IMR-90 (cell line): Measurements from ENCODE around the gene RXRG. TPM values are rescaled to one million over a fixed set of nuclear protein-coding genes. Genes with fewer than 3 reads are reported as not detected.

Source experiments
- ATAC-seq: fragments of 200-7000 bp; cut with Tn5 transposase; 2 replicates; pipeline ENCODE4 v1.9.1; 2020; ENCODE audit warnings: low read depth, mild to moderate bottlenecking, moderate library complexity
- BruUV-seq: library from RNA; stranded (reverse); fragments of 400-500 nt; replicated peaks from 2 replicates; lab custom pipeline; 2021; lab: Mats Ljungman, UMichigan
- CTCF ChIA-PET: fragments of 300-600 bp; formaldehyde crosslinking; extraction: SDS; loops from one replicate; lab custom pipeline; 2021; ENCODE audit warnings: antibody characterized with exemption; lab: Yijun Ruan, JAX
- POLR2A ChIA-PET: fragments of 300-600 bp; sonication (Branson Sonifier 250); formaldehyde crosslinking; loops from one replicate; lab custom pipeline; 2022; ENCODE audit warnings: antibody characterized with exemption; ENCODE audit not compliant: unreplicated experiment; lab: Charles Lee
- DNase-seq: peaks from one replicate; pipeline ENCODE4 v3.0.0; 2013
- H2AFZ ChIP-seq: replicated peaks from 2 replicates; pipeline ENCODE3; 2013; ENCODE audit warnings: low read length, mild to moderate bottlenecking; ENCODE audit not compliant: poor library complexity
- H2AK5ac ChIP-seq: 2 replicates; pipeline ENCODE4 v1.6.1; 2013; ENCODE audit warnings: low read depth, low read length, inconsistent platforms
- H2AK9ac ChIP-seq: replicated peaks from 2 replicates; pipeline ENCODE3; 2013; ENCODE audit warnings: mild to moderate bottlenecking, low read depth, low read length, moderate library complexity; ENCODE audit not compliant: poor library complexity
- H2BK120ac ChIP-seq: 2 replicates; pipeline ENCODE4 v1.6.1; 2013; ENCODE audit warnings: low read depth, low read length, inconsistent platforms
- H2BK15ac ChIP-seq: 3 replicates; pipeline ENCODE4 v1.6.1; 2013; ENCODE audit warnings: low read depth, low read length, inconsistent platforms
- H2BK20ac ChIP-seq: 2 replicates; pipeline ENCODE4 v1.6.1; 2013; ENCODE audit warnings: low read depth, mild to moderate bottlenecking, inconsistent platforms, low read length, moderate library complexity
- H2BK5ac ChIP-seq: 2 replicates; pipeline ENCODE4 v1.6.1; 2013; ENCODE audit warnings: mild to moderate bottlenecking, low read depth, low read length, inconsistent platforms; ENCODE audit not compliant: poor library complexity, severe bottlenecking
- H3K14ac ChIP-seq: replicated peaks from 2 replicates; pipeline ENCODE4 v1.6.1; 2013; ENCODE audit warnings: low read depth, low read length, inconsistent platforms
- H3K18ac ChIP-seq: 2 replicates; pipeline ENCODE4 v1.6.1; 2013; ENCODE audit warnings: low read depth, low read length, control low read depth
- H3K23ac ChIP-seq: 2 replicates; pipeline ENCODE4 v1.6.1; 2013; ENCODE audit warnings: low read depth, low read length, inconsistent platforms
- H3K27ac ChIP-seq: 2 replicates; pipeline ENCODE4 v1.5.1; 2013; ENCODE audit warnings: mild to moderate bottlenecking, control low read depth, low read length; ENCODE audit not compliant: insufficient read depth
- H3K27me3 ChIP-seq: 2 replicates; pipeline ENCODE4 v1.6.1; 2013; ENCODE audit warnings: low read length; ENCODE audit not compliant: control insufficient read depth, insufficient read depth
- H3K36me3 ChIP-seq: 2 replicates; pipeline ENCODE4 v1.6.1; 2013; ENCODE audit warnings: low read length, mixed read lengths; ENCODE audit not compliant: control insufficient read depth, insufficient read depth
- H3K4ac ChIP-seq: 2 replicates; pipeline ENCODE4 v1.6.1; 2013; ENCODE audit warnings: low read depth, low read length, inconsistent platforms
- H3K4me1 ChIP-seq: 2 replicates; pipeline ENCODE4 v1.6.1; 2013; ENCODE audit warnings: low read length, mixed read lengths; ENCODE audit not compliant: control insufficient read depth, insufficient read depth
- H3K4me2 ChIP-seq: 2 replicates; pipeline ENCODE4 v1.6.1; 2013; ENCODE audit warnings: low read depth, mild to moderate bottlenecking, control low read depth, low read length, moderate library complexity
- H3K4me3 ChIP-seq: 2 replicates; pipeline ENCODE4 v1.5.1; 2013; ENCODE audit warnings: low read depth, mild to moderate bottlenecking, control low read depth, low read length, moderate library complexity; ENCODE audit not compliant: insufficient read depth
- H3K56ac ChIP-seq: 2 replicates; pipeline ENCODE4 v1.6.1; 2013; ENCODE audit warnings: low read length, inconsistent platforms; ENCODE audit not compliant: insufficient read depth; ENCODE audit errors: extremely low read depth
- H3K79me1 ChIP-seq, 2 experiments: 2 replicates each; pipeline ENCODE4 v1.6.1; 2013; ENCODE audit warnings: low read length in 2 of 2, inconsistent platforms in 1 of 2, low read depth in 1 of 2
- H3K9ac ChIP-seq: 2 replicates; pipeline ENCODE4 v1.6.1; 2013; ENCODE audit warnings: low read depth, low read length, control low read depth
- H3K9me1 ChIP-seq: 2 replicates; pipeline ENCODE4 v1.6.1; 2013; ENCODE audit warnings: low read length, inconsistent platforms; ENCODE audit not compliant: insufficient read depth
- H3K9me3 ChIP-seq: 2 replicates; pipeline ENCODE4 v1.6.1; 2013; ENCODE audit warnings: low read length; ENCODE audit not compliant: control insufficient read depth, insufficient read depth
- H4K20me1 ChIP-seq: 2 replicates; pipeline ENCODE4 v1.6.1; 2013; ENCODE audit warnings: low read length, inconsistent platforms; ENCODE audit not compliant: insufficient read depth
- H4K5ac ChIP-seq: 2 replicates; pipeline ENCODE4 v1.6.1; 2013; ENCODE audit warnings: mild to moderate bottlenecking, low read depth, low read length, control low read depth
- H4K8ac ChIP-seq, 2 experiments: 2 replicates each; pipeline ENCODE4 v1.6.1; 2013; ENCODE audit warnings: low read depth in 2 of 2, low read length in 2 of 2, control low read depth in 1 of 2, inconsistent platforms in 1 of 2
- H4K91ac ChIP-seq: 2 replicates; pipeline ENCODE4 v1.6.1; 2013; ENCODE audit warnings: low read depth, low read length, inconsistent platforms; ENCODE audit not compliant: insufficient read depth
- BHLHE40 ChIP-seq: fragments of 150-350 bp; IDR thresholded peaks from 2 replicates; pipeline ENCODE4 v1.6.1; 2016; ENCODE audit warnings: mild to moderate bottlenecking, low read depth, low read length
- CEBPB ChIP-seq: IDR thresholded peaks from 2 replicates; pipeline ENCODE4 v1.6.1; 2012; ENCODE audit warnings: low read depth, low read length, improper control_type of control experiment
- CHD1 ChIP-seq: IDR thresholded peaks from 2 replicates; pipeline ENCODE4 v1.6.1; 2012; ENCODE audit warnings: low read depth, low read length, improper control_type of control experiment
- ELK1 ChIP-seq: fragments of 150-350 bp; IDR thresholded peaks from 2 replicates; pipeline ENCODE4 v1.6.1; 2016; ENCODE audit warnings: low read depth, mild to moderate bottlenecking, low read length, moderate library complexity, borderline replicate concordance
- MAFK ChIP-seq: IDR thresholded peaks from 2 replicates; pipeline ENCODE4 v1.6.1; 2012; ENCODE audit warnings: low read depth, low read length, improper control_type of control experiment
- MAZ ChIP-seq: IDR thresholded peaks from 2 replicates; pipeline ENCODE4 v1.6.1; 2012; ENCODE audit warnings: low read depth, mild to moderate bottlenecking, low read length, improper control_type of control experiment, moderate library complexity, borderline replicate concordance
- MXI1 ChIP-seq: IDR thresholded peaks from 2 replicates; pipeline ENCODE4 v1.6.1; 2012; ENCODE audit warnings: low read depth, mild to moderate bottlenecking, low read length, moderate library complexity, borderline replicate concordance
- NFE2L2 ChIP-seq: fragments of 150-350 bp; IDR thresholded peaks from 2 replicates; pipeline ENCODE4 v1.6.1; 2016; ENCODE audit warnings: low read depth, mild to moderate bottlenecking, low read length
- POLR2A ChIP-seq: IDR thresholded peaks from 2 replicates; pipeline ENCODE4 v1.6.1; 2012; ENCODE audit warnings: mild to moderate bottlenecking, low read depth, low read length
- RAD21 ChIP-seq: IDR thresholded peaks from 2 replicates; pipeline ENCODE4 v1.6.1; 2012; ENCODE audit warnings: low read length, improper control_type of control experiment
- RCOR1 ChIP-seq: IDR thresholded peaks from 2 replicates; pipeline ENCODE4 v1.6.1; 2012; ENCODE audit warnings: mild to moderate bottlenecking, low read length, improper control_type of control experiment; ENCODE audit not compliant: insufficient replicate concordance
- RFX5 ChIP-seq: IDR thresholded peaks from 2 replicates; pipeline ENCODE4 v1.8.0; 2012; ENCODE audit warnings: low read depth, mild to moderate bottlenecking, low read length, moderate library complexity
- SMC3 ChIP-seq: fragments of 150-350 bp; IDR thresholded peaks from 2 replicates; pipeline ENCODE4 v1.6.1; 2016; ENCODE audit warnings: low read depth, mild to moderate bottlenecking, antibody characterized with exemption, low read length, moderate library complexity
- WGBS, 2 experiments: methylation state at CpG; one replicate each; pipeline versions ENCODE4 v1.1.5 to v1.1.7; 2013; ENCODE audit warnings: missing lambda C conversion rate in 2 of 2; ENCODE audit not compliant: insufficient read length in 1 of 2; ENCODE audit errors: extremely low coverage in 2 of 2; 5-methylcytosine and 5-hydroxymethylcytosine counted together
- dilution Hi-C: fragments of 300-500 bp; cut with HindIII; formaldehyde crosslinking; loops from one replicate; pipeline ENCODE4 v1.14.3; 2018; ENCODE audit warnings: low sequenced_read_pairs; ENCODE audit not compliant: unreplicated experiment
- in situ Hi-C: fragments of 300-500 bp; cut with MboI; formaldehyde crosslinking; loops from 3 replicates; pipeline ENCODE4 v1.14.3; 2019; ENCODE audit warnings: low sequenced_read_pairs, inconsistent platforms, mixed read lengths
- intact Hi-C: fragments of 100-400 bp; cut with micrococcal nuclease; formaldehyde crosslinking; loops from 2 replicates; pipeline ENCODE4 v1.10.0; 2022
- polyA plus RNA-seq, 3 experiments: library from polyadenylated mRNA; depleted of rRNA; stranded (reverse); fragments of >200 nt; gene quantifications; 2 replicates each; pipeline ENCODE4 v1.2.3, GENCODE V29; 2012; ENCODE audit warnings: low replicate concordance in 1 of 3
- total RNA-seq: library from RNA; depleted of rRNA; stranded (reverse); fragments of >200 nt; gene quantifications from 2 replicates; pipeline ENCODE4 v1.2.3, GENCODE V29; 2012
- TF ChIP-seq, protein P1 (sequence below): conservative IDR thresholded peaks from 2 replicates; pipeline ENCODE4 v1.5.1; 2012; ENCODE audit warnings: mild to moderate bottlenecking, low read depth, low read length, improper control_type of control experiment
- TF ChIP-seq, protein P2 (sequence below): fragments of 150-350 bp; IDR thresholded peaks from 2 replicates; pipeline ENCODE4 v1.6.1; 2017; ENCODE audit warnings: mild to moderate bottlenecking, antibody characterized with exemption, low read length, low read depth

The RXRG gene
- total and polyA plus RNA-seq, 2 of the 4 experiments (the other 2 are of a cell fraction), result not detected

DNA sequence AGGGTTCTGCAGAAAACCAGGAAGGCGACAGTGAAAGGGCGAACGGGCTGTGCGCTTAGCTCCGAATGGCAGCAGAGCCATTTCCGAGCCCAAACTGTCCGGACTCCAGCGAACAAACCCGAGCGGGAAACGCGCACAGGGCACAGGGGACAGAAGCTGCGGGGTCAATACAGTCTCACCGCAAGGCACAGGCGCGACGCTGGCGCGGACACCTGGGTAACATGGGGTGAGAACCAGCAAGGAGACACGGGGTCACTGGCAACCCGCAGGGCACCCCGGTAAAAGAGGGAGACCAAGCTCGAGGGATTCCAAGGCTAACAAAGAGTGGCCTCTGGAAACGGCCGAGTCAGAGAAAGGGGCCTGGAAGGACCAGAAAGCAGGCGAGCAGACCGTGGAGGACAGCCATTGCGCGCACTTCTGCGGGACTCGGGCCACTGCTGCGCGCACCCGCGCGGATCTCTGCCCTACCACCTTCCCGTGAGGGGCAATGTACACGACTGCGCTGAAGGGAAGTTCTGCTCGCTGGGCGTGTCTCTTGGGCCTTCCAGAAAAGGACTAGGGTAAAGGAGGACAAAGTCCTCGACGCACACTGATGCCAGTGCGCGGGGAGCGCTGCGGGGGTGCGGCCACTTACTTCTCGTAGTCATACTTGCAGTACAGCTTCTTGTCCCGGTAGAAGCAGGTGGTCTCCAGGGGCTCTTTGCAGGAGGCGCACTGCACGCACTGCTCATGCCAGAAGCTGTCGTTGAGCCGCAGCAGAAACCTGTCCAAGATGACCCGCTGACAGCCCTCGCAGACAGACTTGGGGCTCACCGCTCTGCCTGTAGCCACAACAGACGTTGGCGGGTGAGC lies 92.3 kb downstream of the RXRG start:
- no peak overlapping the region for H2BK15ac ChIP-seq
- H3K4me2 ChIP-seq, result no peak overlapping the region
- WGBS, 2 experiments, result 1% methylated on average over 26 of the region's 59 CpGs; no CpG with 5 or more reads in 1 of the 2 experiments
- H4K20me1 ChIP-seq, result no peaks in the 10 kb centered on the region
- no peak overlapping the region for H3K23ac ChIP-seq
- BruUV-seq, result no TSS peak
- no peak overlapping the region for H4K91ac ChIP-seq
- H2AFZ ChIP-seq, result no peak overlapping the region
- no peaks in the 10 kb centered on the region for H3K36me3 ChIP-seq
- H3K9ac ChIP-seq, result no peak overlapping the region
- DNase-seq, result no peak
- no peak for ATAC-seq
- no peak overlapping the region for H2AK5ac ChIP-seq
- H3K4me1 ChIP-seq, result no peaks in the 10 kb centered on the region
- no peak overlapping the region for H2BK5ac ChIP-seq
- no peak overlapping the region for H3K27ac ChIP-seq
- no peaks in the 10 kb centered on the region for H3K9me3 ChIP-seq
- no peak overlapping the region for H3K4ac ChIP-seq
- no peaks in the 10 kb centered on the region for H3K9me1 ChIP-seq
- H4K8ac ChIP-seq, result no peak overlapping the region
- H4K5ac ChIP-seq, result no peak overlapping the region
- H3K14ac ChIP-seq, result no peak overlapping the region
- H3K27me3 ChIP-seq, result peaks cover 54% of the 10 kb centered on the region
- no peak overlapping the region for H3K18ac ChIP-seq
- POLR2A ChIA-PET, result no interaction called here
- no peak overlapping the region for H2BK20ac ChIP-seq
- H2AK9ac ChIP-seq, result no peak overlapping the region
- H3K56ac ChIP-seq, result no peak overlapping the region
- in situ Hi-C loops, result no loop called here
- no peak overlapping the region for H3K4me3 ChIP-seq
- dilution Hi-C loops, result no loop called here
- CTCF ChIA-PET, result no interaction called here
- H2BK120ac ChIP-seq, result no peak overlapping the region
- no peaks in the 10 kb centered on the region for H3K79me1 ChIP-seq
- intact Hi-C loops, result no loop called here
- no peak for TF ChIP-seq ELK1
- TF ChIP-seq MXI1, result no peak
- TF ChIP-seq NFE2L2, result no peak
- TF ChIP-seq RCOR1, result no peak
- no peak for TF ChIP-seq SMC3
- TF ChIP-seq CHD1, result no peak
- no peak for TF ChIP-seq MAFK
- no peak for TF ChIP-seq CEBPB
- TF ChIP-seq, protein P1, sequence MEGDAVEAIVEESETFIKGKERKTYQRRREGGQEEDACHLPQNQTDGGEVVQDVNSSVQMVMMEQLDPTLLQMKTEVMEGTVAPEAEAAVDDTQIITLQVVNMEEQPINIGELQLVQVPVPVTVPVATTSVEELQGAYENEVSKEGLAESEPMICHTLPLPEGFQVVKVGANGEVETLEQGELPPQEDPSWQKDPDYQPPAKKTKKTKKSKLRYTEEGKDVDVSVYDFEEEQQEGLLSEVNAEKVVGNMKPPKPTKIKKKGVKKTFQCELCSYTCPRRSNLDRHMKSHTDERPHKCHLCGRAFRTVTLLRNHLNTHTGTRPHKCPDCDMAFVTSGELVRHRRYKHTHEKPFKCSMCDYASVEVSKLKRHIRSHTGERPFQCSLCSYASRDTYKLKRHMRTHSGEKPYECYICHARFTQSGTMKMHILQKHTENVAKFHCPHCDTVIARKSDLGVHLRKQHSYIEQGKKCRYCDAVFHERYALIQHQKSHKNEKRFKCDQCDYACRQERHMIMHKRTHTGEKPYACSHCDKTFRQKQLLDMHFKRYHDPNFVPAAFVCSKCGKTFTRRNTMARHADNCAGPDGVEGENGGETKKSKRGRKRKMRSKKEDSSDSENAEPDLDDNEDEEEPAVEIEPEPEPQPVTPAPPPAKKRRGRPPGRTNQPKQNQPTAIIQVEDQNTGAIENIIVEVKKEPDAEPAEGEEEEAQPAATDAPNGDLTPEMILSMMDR, result no peak
- no peak for TF ChIP-seq RFX5
- no peak for TF ChIP-seq RAD21
- TF ChIP-seq MAZ, result no peak
- no peak for TF ChIP-seq POLR2A
- TF ChIP-seq BHLHE40, result no peak
- TF ChIP-seq, protein P2, sequence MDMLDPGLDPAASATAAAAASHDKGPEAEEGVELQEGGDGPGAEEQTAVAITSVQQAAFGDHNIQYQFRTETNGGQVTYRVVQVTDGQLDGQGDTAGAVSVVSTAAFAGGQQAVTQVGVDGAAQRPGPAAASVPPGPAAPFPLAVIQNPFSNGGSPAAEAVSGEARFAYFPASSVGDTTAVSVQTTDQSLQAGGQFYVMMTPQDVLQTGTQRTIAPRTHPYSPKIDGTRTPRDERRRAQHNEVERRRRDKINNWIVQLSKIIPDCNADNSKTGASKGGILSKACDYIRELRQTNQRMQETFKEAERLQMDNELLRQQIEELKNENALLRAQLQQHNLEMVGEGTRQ, result no peak
